ENCODE measurements around the gene TCAP.

- no peak for TF ChIP-seq POLR2A (IDR thresholded peaks at IDR 0.05)
- TF ChIP-seq CTCF (IDR thresholded peaks at IDR 0.05): no peak
- TF ChIP-seq POLR2AphosphoS5 (IDR thresholded peaks at IDR 0.05): no peak
- no peak for TF ChIP-seq EP300 (IDR thresholded peaks at IDR 0.05)
Observed at GRCh38 chr17:39648616-39649366, 16.4 kb upstream of the TCAP start.
